OCI-LY3 (cell line): Measurements from ENCODE around the gene PRADC1.

Source experiments
- H2AFZ ChIP-seq: fragments of 200-600, 300-600 bp; shearing (Covaris generic); 2 replicates; pipeline ENCODE4 v1.6.0; 2014; ENCODE audit warnings: antibody characterized with exemption, low read depth, low read length
- H3K27ac ChIP-seq: fragments of 200-600, 300-600 bp; sonication (generic); 2 replicates; pipeline ENCODE4 v1.5.1; 2014; ENCODE audit warnings: mild to moderate bottlenecking, low read length, moderate library complexity, mixed read lengths
- H3K27me3 ChIP-seq: fragments of 200-600, 300-600 bp; sonication (generic); 2 replicates; pipeline ENCODE4 v1.6.1; 2014; ENCODE audit warnings: low read depth, low read length, mixed read lengths
- H3K36me3 ChIP-seq: fragments of 200-600, 300-600 bp; sonication (generic); replicated peaks from 2 replicates; pipeline ENCODE3; 2014; ENCODE audit warnings: low read depth, low read length, mixed read lengths
- H3K4me1 ChIP-seq: fragments of 300-600, 200-600 bp; sonication (generic); 2 replicates; pipeline ENCODE4 v1.6.1; 2014; ENCODE audit warnings: low read length, mixed read lengths
- H3K4me2 ChIP-seq: fragments of 200-600, 300-600 bp; sonication (generic); 2 replicates; pipeline ENCODE4 v1.6.1; 2014; ENCODE audit warnings: low read length, mixed read lengths
- H3K4me3 ChIP-seq: fragments of 300-600, 200-600 bp; sonication (generic); 2 replicates; pipeline ENCODE4 v1.5.1; 2014; ENCODE audit warnings: antibody characterized with exemption, mild to moderate bottlenecking, low read length, moderate library complexity
- H3K79me2 ChIP-seq: fragments of 300-600, 200-600 bp; shearing (Covaris generic); 2 replicates; pipeline ENCODE4 v1.6.1; 2014; ENCODE audit warnings: mild to moderate bottlenecking, low read length, mixed read lengths
- H3K9ac ChIP-seq: fragments of 300-600, 200-600 bp; shearing (Covaris generic); 2 replicates; pipeline ENCODE4 v1.6.0; 2014; ENCODE audit warnings: mild to moderate bottlenecking, low read length, moderate library complexity
- H3K9me3 ChIP-seq: fragments of 200-600, 300-600 bp; shearing (Covaris generic); 2 replicates; pipeline ENCODE4 v1.6.1; 2014; ENCODE audit warnings: low read length, mixed read lengths; ENCODE audit not compliant: insufficient read depth
- H4K20me1 ChIP-seq: fragments of 200-600, 300-600 bp; sonication (generic); 2 replicates; pipeline ENCODE4 v1.6.1; 2016; ENCODE audit warnings: low read length, mixed read lengths; ENCODE audit not compliant: insufficient read depth
- CTCF ChIP-seq: fragments of 200-600, 300-600 bp; sonication (generic); IDR thresholded peaks from 2 replicates; pipeline ENCODE4 v1.5.1; 2014; ENCODE audit warnings: antibody characterized with exemption, low read length, low read depth
- EZH2phosphoT487 ChIP-seq: fragments of 200-600 bp; shearing (Covaris generic); IDR thresholded peaks from 2 replicates; pipeline ENCODE4 v1.6.1; 2018; ENCODE audit warnings: antibody characterized with exemption, mixed run types, low read depth

PRADC1 gene

GRCh38 chr2:73266061-73266901 lies 33.2 kb upstream of the PRADC1 start:
- Histone ChIP-seq H3K36me3 (peaks cover 34% of the 10 kb centered on the region), H2AFZ (no peak overlapping the region), H3K9ac (no peak overlapping the region), H3K4me3 (no peak overlapping the region), H3K79me2 (peaks cover 54% of the 10 kb centered on the region), H3K4me2 (no peak overlapping the region), H4K20me1 (peaks cover 30% of the 10 kb centered on the region), H3K27me3 (no peaks in the 10 kb centered on the region), H3K9me3 (no peaks in the 10 kb centered on the region), H3K27ac (no peak overlapping the region), H3K4me1 (no peaks in the 10 kb centered on the region)
- no peak for TF ChIP-seq CTCF
- no peak for TF ChIP-seq EZH2phosphoT487

GRCh38 chr2:73265298-73266060 lies 32.4 kb upstream of the PRADC1 start:
- no peak overlapping the region for H3K4me3 ChIP-seq
- H3K27me3 ChIP-seq: no peaks in the 10 kb centered on the region
- peaks cover 46% of the 10 kb centered on the region for H3K79me2 ChIP-seq
- TF ChIP-seq CTCF (no peak), EZH2phosphoT487 (no peak)
- H3K4me2 ChIP-seq: no peak overlapping the region
- H4K20me1 ChIP-seq: peaks cover 22% of the 10 kb centered on the region
- H2AFZ ChIP-seq: no peak overlapping the region
- no peaks in the 10 kb centered on the region for H3K4me1 ChIP-seq
- peaks cover 28% of the 10 kb centered on the region for H3K36me3 ChIP-seq
- no peak overlapping the region for H3K27ac ChIP-seq
- H3K9ac ChIP-seq: no peak overlapping the region
- H3K9me3 ChIP-seq: no peaks in the 10 kb centered on the region

- peaks cover 31% of the 10 kb centered on the region for H3K36me3 ChIP-seq
- no peak overlapping the region for H2AFZ ChIP-seq
- H3K9me3 ChIP-seq: no peaks in the 10 kb centered on the region
- no peaks in the 10 kb centered on the region for H3K27me3 ChIP-seq
- TF ChIP-seq CTCF: no peak
- TF ChIP-seq EZH2phosphoT487: no peak
- no peak overlapping the region for H3K27ac ChIP-seq
- no peak overlapping the region for H3K9ac ChIP-seq
- peaks cover 39% of the 10 kb centered on the region for H3K79me2 ChIP-seq
- H3K4me3 ChIP-seq: no peak overlapping the region
- H3K4me2 ChIP-seq: no peak overlapping the region
- H4K20me1 ChIP-seq: peaks cover 20% of the 10 kb centered on the region
- no peaks in the 10 kb centered on the region for H3K4me1 ChIP-seq
These were observed 31.7 kb upstream of the PRADC1 start for GRCh38 chr2:73264783-73265182.

GRCh38 chr2:73264332-73264606 lies 31.2 kb upstream of the PRADC1 start:
- TF ChIP-seq EZH2phosphoT487 (no peak), CTCF (no peak)
- no peak overlapping the region for H2AFZ ChIP-seq
- H3K9ac ChIP-seq: no peak overlapping the region
- H3K36me3 ChIP-seq: peaks cover 36% of the 10 kb centered on the region
- peaks cover 34% of the 10 kb centered on the region for H3K79me2 ChIP-seq
- H3K4me2 ChIP-seq: no peak overlapping the region
- H3K9me3 ChIP-seq: no peaks in the 10 kb centered on the region
- H3K4me3 ChIP-seq: no peak overlapping the region
- H3K27me3 ChIP-seq: no peaks in the 10 kb centered on the region
- no peaks in the 10 kb centered on the region for H3K4me1 ChIP-seq
- peaks cover 20% of the 10 kb centered on the region for H4K20me1 ChIP-seq
- H3K27ac ChIP-seq: no peak overlapping the region
